Measurements from ENCODE around the gene CBFA2T3. TPM values are rescaled to one million over a fixed set of nuclear protein-coding genes. Genes with fewer than 3 reads are reported as not detected.

Gene CBFA2T3
- total and polyA plus RNA-seq, 2 of the 8 experiments (the other 6 are each of a cell fraction or from before 2014, with no cell fraction given), result 0.51 to 1.3 TPM

- TF ChIP-seq CHD7 (IDR thresholded peaks at IDR 0.05; ENCODE audit: insufficient replicate concordance, low read length) (no peak), SP1 (IDR thresholded peaks at IDR 0.05; ENCODE audit: low read depth, low read length) (no peak), TCF12 (IDR thresholded peaks at IDR 0.05; ENCODE audit: low read depth, low read length) (no peak), GTF2F1 (IDR thresholded peaks at IDR 0.05; ENCODE audit: borderline replicate concordance, low read depth, low read length) (no peak), CHD1 (IDR thresholded peaks at IDR 0.05; ENCODE audit: low read depth, low read length) (no peak), ZNF274 (IDR thresholded peaks at IDR 0.05; ENCODE audit: borderline replicate concordance, extremely low read depth, low read length) (no peak), ATF3 (IDR thresholded peaks at IDR 0.05; ENCODE audit: insufficient read depth, low read depth, low read length) (no peak)
These were observed 151.9 kb downstream of the CBFA2T3 start (continued) for GRCh38 chr16:88825146-88825545.
